Epidermal melanocyte (primary cell): ENCODE results near the gene POU2F3.

ENCODE experiments used
- DNase-seq: peaks from one replicate; pipeline ENCODE4 v3.0.0; 2011; ENCODE audit warnings: low spot score; ENCODE audit not compliant: insufficient read length

Gene POU2F3

DNA sequence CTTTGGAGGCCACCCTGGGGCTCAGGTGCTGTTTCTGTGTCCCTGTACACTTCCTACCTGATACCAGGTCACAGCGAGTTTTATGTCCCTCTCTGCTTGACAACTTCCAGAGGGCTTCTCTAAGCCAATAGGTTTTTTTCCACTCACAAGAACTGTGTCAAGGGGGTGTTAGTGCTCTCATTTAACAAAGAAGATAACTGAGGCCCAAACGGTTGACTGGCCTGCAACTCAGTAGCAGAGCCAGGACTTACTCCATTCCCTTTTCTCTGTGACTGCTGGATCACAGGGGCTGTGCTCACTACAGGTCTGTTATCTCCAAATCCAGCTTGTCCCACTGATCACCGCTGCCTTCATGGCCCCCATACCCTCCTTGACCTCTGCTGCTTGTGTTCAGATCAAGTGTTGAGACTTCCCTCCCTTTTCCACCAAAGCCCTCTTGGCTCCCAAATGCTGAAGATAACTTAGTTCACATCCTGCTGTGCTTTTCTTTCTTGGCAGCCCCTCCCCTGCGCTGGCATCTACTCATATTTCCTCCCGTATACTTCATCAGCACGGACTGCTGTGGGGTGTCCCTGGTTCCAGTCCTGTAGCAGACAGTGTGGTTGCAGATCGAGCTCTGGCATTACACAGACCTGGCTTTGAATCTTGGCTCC lies 41.3 kb downstream of the POU2F3 start:
- DNase-seq: no peak

DNA sequence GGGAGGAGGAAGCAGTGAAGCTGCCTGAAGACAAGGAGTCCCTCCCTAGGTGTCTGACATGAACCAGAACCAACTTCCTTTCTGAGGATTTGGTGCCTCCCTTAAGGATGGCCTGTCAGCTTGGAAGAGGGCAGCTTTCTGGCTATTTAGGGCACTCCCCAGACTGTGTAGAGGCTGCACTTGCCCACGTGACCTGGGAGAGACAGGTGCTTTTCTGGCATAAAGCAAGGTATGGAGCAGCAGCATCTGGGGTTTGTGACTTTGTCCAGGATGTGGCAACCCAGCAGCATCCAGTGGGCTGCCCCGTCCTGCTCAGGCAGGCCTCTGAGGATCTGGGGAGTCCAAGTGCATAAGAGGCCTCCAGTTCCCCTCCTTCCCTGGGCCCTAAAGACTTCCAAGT lies 43.2 kb downstream of the POU2F3 start:
- DNase-seq: no peak

DNA sequence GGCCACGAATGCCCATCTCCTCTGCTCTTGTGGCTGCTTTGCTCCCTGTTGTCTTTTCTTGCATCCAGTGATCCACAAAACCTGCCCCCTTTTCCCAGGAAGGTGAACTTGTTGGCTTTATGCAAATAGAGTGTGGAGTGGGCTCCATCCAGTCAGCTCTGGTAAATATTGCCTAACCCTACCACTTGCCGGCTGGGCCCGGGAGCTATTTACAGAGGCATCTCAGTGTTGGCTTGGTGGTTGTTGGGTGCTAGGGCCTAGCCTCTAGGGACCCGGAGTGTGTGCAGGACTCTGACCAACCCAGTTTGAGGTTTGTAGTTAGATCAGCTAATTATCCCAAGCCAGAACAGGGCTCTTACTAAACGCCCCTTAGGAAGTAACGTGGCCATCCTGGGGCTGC lies 44.3 kb downstream of the POU2F3 start:
- no peak for DNase-seq

DNA sequence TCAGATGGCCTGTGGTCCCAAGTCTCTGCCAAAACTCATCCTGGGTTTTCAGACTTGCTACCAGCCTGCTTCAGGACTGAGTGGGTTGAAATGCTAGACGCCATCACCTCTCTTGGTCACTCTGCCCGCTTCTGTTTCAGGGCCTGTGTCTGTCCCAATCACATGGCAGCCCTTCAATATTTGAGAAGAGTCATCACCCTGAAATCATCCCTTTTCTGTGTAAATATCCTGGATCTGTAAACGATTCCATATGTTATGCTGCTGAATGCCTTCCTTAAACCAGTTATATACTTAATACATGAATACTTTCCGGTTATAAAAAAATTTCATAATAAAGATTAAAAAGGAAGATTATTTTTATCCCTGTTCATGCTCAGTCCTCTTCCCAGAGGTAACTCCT lies 45.3 kb downstream of the POU2F3 start:
- DNase-seq: no peak

- DNase-seq: no peak
Measured at GRCh38 chr11:120288021-120288420, 48.1 kb downstream of the POU2F3 start.

GRCh38 chr11:120289426-120289825 lies 49.5 kb downstream of the POU2F3 start:
- DNase-seq: no peak

DNA sequence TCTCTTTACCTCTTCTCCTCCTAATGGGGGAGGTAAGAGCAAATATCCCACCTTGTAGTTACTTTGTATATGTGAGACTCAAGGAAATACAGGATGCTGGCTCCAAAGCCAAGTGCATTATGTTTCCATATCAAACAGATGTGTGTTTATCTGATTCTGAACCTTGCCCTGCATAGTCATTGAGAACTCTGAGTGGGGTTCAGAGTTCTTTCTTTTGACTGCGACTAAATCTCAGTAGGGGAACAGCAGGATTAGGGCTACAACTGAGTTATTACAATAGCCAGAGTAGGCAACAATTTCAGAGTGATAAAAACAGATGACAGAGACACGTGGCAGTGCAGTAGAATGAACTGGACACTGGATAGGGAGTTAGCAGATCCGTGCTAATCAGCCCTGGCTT lies 51.0 kb downstream of the POU2F3 start:
- DNase-seq: no peak

GRCh38 chr11:120293038-120293800 lies 53.3 kb downstream of the POU2F3 start:
- no peak for DNase-seq

DNA sequence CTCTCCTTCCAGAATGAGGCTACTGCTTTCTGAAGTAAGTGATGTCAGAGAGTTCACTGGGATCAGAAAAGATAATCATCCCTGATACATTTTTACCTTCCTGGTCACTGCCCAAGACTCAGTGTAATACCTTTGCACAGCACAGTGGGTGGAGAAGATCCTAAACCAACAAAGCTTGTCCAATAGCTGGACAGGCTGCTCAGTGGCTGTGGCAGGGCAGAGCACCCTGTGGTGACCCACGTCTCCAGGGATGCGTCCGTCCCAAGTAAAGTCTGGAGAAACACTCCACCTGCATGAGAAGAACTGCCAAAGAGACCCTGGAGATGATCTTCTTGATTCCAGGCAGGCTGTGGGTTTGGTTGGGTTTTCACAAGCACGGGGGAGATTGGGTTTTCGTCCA lies 54.2 kb downstream of the POU2F3 start:
- DNase-seq: no peak

- no peak for DNase-seq
Measured at GRCh38 chr11:120295099-120295498, 55.2 kb downstream of the POU2F3 start.

DNA sequence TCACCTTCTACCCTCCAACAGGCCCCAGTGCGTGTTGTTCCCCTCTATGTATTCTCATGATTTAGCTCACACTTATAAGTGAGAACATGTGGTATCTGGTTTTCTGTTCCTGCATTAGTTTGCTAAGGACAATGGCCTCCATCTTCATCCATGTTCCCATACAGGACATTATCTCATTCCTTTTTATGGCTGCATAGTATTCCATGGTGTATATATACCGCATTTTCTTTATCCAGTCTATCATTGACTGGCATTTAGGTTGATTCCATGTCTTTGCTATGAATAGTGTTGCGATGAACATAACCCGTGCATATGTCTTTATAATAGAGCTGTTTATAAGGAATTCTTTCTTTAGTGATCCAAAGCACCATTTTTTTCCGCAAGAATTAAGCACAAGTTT lies 56.6 kb downstream of the POU2F3 start:
- no peak for DNase-seq

DNA sequence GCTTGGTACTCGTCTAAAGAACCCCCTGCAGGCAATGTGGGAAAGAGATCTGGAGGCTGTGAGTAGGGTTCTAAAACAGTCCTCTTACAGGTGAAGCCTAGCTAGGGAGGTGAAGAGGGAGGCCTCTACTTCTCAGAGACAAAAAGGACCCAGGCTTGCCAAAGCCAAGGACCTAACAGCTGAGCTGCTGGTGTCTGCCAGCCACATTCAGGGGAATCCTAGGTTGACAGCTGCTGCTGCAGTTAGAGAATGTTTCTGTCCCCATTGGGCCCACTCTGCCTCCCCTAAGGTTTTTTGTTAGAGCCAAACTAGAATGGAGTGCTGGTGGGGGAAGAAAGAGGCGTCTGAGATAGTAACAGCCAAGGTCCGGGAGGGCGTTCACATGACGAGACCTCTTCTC lies 58.5 kb downstream of the POU2F3 start:
- DNase-seq: no peak

GRCh38 chr11:120302001-120302805 lies 62.3 kb downstream of the POU2F3 start:
- no peak for DNase-seq

GRCh38 chr11:120303004-120303637 lies 63.2 kb downstream of the POU2F3 start:
- DNase-seq: no peak

GRCh38 chr11:120304526-120304925 lies 64.6 kb downstream of the POU2F3 start:
- no peak for DNase-seq

GRCh38 chr11:120305286-120305685 lies 65.3 kb downstream of the POU2F3 start:
- DNase-seq: no peak

GRCh38 chr11:120306519-120307242 lies 66.7 kb downstream of the POU2F3 start:
- no peak for DNase-seq

DNA sequence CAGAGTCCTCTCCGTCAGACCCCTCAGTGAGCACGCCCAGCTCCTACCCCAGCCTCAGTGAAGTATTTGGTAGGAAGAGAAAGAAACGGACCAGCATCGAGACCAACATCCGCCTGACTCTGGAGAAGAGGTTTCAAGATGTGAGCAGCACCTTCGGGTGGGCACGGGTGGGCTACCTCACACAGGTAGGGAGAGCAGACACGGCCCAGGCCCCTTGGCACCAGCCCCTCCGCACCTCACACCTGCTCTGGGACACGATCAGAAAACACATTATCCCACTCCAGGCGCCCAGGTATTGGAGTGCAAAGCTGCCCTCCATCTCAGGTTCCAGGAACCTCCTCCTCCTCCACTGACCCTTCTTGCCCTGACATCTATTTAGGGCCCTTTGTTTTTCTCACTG lies 67.5 kb downstream of the POU2F3 start:
- DNase-seq: no peak

DNA sequence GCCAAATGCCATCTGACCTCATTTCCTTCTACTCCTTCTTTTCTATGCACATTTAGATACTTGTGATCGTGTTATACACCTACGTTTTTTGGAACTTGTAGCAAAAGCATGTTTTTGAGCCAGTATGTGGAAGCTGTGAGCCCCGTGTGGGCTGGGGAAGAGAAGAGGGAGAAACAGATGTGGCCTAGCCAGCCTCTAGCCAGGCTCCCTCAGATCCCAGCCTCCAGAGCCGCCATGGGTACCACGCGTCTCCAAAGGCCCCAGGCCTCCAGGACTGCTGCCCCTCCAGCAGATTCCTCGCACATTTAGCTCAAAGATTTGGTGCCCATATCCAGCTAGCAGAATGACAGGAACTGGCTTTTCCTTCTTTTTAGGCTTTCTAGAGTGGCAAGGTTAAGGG lies 68.1 kb downstream of the POU2F3 start:
- DNase-seq: no peak

- DNase-seq: no peak
Measured at GRCh38 chr11:120310870-120311269, 70.9 kb downstream of the POU2F3 start.

- no peak for DNase-seq
Measured at GRCh38 chr11:120314861-120315260, 74.9 kb downstream of the POU2F3 start.
